HG02981 (cell line): ENCODE results near the gene LRRC8E.

Experiments
- ATAC-seq: cut with Tn5 transposase; IDR thresholded peaks from one replicate; pipeline ENCODE4 v1.9.1; 2021; ENCODE audit warnings: mild to moderate bottlenecking, moderate library complexity; ENCODE audit not compliant: unreplicated experiment

The LRRC8E gene

DNA sequence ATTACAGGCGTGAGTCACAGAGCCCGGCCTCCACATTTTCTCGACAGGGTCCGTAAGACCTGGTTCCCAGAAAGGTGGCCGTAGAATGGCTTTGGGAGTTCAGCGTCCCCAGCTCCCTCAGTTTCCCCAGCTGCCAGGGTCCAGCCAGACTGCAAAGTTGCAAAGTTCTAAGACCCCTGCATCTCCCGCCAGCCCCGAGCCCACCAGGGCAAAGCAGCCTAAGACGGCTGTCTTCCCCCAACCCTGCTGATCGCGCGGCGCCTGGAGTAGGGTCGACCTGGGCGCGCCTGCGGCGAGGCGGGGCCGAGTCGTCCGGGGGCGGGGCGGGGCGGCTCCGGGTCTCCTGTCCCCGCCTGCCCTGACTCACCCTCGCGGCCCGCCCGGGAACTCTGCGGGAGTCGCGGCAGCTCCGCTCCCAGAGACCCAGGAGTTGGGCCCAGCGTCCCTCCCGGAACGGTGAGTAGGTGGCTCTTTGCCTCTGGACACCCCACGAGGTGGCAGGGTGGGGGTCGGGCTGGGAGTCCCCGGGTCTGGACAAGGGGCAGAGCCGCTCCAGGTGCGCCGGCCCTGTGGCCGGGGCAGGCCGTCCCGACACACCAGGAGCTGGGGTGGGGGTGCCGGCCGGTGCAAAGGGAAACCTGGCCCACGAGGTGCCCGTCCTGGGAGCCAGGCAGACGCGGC lies at the start of gene LRRC8E:
LRRC8E (plus strand) TSS at position 366 of the 681 bp plus-strand sequence. CDS start 7,094 bp downstream, outside the sequence.
- ATAC-seq, result no peak

DNA sequence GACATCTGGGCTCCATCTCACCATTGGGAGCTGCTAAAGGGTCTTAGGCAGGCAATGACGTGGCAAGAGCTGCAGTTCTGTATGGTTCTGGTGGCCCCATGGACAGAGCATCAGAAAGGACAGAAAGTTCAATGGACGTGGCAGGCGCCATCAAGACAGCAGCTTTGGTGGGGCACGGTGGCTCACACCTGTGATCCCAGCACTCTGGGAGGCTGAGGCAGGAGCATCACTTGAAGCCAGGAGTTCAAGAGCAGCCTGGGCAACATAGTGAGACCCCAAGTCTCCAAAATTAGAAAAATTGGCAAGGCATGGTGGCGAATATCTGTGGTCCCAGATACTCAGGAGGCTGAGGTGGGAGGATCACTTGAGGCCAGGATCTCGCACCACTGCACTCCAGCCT lies 48.8 kb upstream of the LRRC8E start:
- no peak for ATAC-seq

- ATAC-seq, result no peak
Measured at GRCh38 chr19:7840629-7841028, 47.7 kb upstream of the LRRC8E start.

DNA sequence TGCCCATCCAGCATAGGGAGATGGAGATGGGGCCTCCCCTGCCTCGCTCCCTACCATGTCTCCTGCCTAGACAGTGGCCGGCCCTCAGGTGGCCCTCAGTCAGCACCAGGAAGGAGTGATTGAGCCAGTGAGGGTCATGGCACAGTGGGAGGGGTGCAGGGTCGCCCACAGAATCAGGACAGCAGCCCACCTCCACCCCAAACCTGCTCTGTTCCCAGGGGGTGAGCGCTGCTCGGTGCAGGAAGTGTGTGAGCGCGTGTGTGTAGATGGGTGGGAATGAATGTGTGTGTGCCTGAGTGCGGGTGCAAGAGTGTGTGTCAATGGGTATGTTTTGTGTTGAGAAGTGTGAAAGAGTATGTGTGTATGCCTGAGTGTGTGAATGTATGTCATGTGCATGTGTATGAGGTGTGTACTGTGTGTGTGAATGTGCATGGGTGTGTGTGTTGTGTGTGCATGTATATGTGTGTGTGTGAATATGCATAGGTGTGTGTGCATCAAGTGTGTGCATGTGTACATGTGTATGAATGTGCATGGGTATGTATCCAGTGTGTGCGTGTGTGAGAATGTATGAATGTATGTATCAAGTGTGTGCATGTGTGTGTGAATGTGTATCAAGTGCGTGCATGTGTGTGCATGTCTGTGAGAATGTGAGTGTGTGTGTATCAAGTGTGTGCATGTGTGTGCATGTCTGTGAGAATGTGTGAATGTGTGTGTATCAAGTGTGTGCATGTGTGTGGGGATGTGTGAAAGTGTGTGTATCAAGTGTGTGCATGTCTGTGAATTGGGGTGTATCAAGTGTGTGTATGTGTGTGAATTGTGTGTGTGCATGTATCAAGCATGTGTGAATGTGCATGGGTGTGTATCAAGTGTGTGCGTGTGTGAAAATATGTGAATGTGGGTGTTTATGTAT lies 46.3 kb upstream of the LRRC8E start:
- ATAC-seq, result no peak

- no peak for ATAC-seq
Measured at GRCh38 chr19:7842661-7843294, 45.5 kb upstream of the LRRC8E start.

GRCh38 chr19:7843521-7843920 lies 44.8 kb upstream of the LRRC8E start:
- no peak for ATAC-seq

DNA sequence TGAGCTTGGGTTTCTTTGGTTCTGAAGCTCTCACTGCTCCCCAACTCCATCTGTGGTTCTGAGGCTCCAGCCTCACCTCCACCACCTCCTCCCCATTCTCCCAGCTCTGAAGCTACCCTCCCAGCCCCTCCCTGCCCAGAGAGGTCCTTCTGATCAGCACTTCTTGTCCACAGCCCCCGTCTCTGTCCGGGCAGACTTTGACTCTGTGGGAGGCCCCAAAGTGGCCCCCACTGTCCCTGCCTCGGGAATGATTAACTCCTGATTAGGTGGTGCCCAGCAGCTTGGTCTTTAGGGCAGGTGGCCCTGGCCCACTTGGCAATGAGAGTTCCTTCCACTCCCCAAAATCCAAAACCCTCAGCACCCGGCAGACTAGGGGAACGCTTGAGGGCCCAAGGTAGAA lies 43.9 kb upstream of the LRRC8E start:
- ATAC-seq, result no peak

- ATAC-seq, result no peak
Measured at GRCh38 chr19:7844951-7845350, 43.4 kb upstream of the LRRC8E start.

- ATAC-seq, result no peak
Measured at GRCh38 chr19:7845390-7846154, 42.7 kb upstream of the LRRC8E start.

GRCh38 chr19:7846155-7846646 lies 42.1 kb upstream of the LRRC8E start:
- ATAC-seq, result no peak

DNA sequence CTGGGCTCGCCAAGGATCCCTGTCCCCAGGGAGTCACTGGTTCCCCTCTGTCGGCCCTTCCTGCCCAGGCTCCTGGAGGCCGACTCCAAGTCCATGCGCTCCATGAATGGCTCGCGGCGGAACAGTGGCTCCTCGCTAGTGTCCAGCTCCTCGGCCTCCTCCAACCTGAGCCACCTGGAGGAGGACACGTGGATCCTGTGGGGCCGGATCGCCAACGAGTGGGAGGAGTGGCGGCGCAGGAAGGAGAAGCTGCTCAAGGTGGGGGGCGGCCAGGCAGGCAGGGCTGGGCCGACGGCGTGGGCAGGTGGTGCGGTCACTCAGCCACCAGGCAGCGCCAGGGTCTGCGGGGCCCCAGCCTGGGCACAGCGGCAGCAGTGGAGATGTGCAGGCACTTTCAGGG lies 40.6 kb upstream of the LRRC8E start:
- no peak for ATAC-seq

DNA sequence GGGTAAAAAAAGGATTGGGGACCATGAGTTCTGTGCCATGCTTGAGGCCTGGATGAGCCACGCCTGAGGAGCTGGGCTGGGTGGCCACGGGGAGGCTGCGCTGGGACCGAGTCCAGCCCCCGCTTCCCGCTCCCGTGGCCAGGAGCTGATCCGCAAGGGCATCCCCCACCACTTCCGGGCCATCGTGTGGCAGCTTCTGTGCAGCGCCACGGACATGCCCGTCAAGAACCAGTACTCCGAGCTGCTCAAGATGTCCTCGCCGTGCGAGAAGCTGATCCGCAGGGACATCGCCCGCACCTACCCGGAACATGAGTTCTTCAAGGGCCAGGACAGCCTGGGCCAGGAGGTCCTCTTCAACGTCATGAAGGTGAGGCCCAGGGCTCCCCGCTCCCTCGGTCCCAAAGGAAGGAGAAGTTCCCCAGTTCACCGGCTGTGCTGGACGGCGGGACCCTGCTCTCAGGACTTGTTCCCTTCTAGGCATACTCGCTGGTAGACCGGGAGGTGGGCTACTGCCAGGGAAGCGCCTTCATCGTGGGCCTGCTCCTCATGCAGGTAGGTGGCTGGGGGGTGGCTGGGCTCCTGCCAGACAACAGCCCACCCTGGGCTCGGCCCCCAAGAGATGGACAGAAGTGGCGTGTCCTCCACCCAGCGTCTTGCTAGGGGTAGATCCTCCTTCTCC lies 39.4 kb upstream of the LRRC8E start:
- no peak for ATAC-seq

DNA sequence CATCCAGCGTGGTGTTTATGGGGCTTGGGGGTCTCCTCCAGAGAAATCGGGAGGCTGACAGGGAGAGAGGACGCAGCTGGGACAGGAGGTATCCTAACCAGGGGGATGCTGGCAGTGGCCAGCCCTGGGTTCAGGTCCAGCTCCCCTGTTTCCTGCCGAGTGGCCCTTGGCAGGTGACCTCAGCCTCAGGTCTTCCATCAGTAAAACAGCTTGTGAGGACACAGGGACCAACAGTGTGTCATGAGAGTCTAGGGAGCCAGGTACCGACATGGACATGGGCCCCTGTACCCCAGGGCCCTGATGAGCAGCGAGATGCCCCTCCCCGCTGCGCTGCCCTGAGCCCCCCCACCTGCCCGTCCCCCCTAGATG lies 38.7 kb upstream of the LRRC8E start:
- ATAC-seq, result no peak

GRCh38 chr19:7850000-7850813 lies 38.1 kb upstream of the LRRC8E start:
- ATAC-seq, result no peak

GRCh38 chr19:7850945-7851622 lies 37.2 kb upstream of the LRRC8E start:
- no peak for ATAC-seq

- ATAC-seq, result no peak
Measured at GRCh38 chr19:7851623-7852500, 36.4 kb upstream of the LRRC8E start.

GRCh38 chr19:7852851-7853769 lies 35.2 kb upstream of the LRRC8E start:
- ATAC-seq, result no peak
